Measurements from ENCODE around the gene NRF1.

- TF ChIP-seq MAX (IDR thresholded peaks at IDR 0.05) (no peak; the same call in 1 of the 2 replicates), RAD21 (conservative IDR thresholded peaks at IDR 0.05 in 1 of 2, IDR thresholded peaks at IDR 0.05 in 1 of 2) (peak; percentile 84 to 90), MYC (IDR thresholded peaks at IDR 0.05; ENCODE audit: borderline replicate concordance, low read length) (no peak), REST (IDR thresholded peaks at IDR 0.05) (no peak), CTCF (IDR thresholded peaks at IDR 0.05) (peak; percentile 87), ZC3H11A (IDR thresholded peaks at IDR 0.05) (no peak), CEBPB (IDR thresholded peaks at IDR 0.05) (no peak), BHLHE40 (IDR thresholded peaks at IDR 0.05; ENCODE audit: low read depth, low read length) (no peak), PHF8 (IDR thresholded peaks at IDR 0.05; ENCODE audit: borderline replicate concordance, low read depth) (no peak), NR3C1 (IDR thresholded peaks at IDR 0.05) (no peak), SREBF2 (IDR thresholded peaks at IDR 0.05) (no peak), ELK1 (IDR thresholded peaks at IDR 0.05; ENCODE audit: low read depth, low read length) (no peak), NFE2L2 (conservative IDR thresholded peaks at IDR 0.05; ENCODE audit: low read length) (no peak)
- TF ChIP-seq, protein P1, sequence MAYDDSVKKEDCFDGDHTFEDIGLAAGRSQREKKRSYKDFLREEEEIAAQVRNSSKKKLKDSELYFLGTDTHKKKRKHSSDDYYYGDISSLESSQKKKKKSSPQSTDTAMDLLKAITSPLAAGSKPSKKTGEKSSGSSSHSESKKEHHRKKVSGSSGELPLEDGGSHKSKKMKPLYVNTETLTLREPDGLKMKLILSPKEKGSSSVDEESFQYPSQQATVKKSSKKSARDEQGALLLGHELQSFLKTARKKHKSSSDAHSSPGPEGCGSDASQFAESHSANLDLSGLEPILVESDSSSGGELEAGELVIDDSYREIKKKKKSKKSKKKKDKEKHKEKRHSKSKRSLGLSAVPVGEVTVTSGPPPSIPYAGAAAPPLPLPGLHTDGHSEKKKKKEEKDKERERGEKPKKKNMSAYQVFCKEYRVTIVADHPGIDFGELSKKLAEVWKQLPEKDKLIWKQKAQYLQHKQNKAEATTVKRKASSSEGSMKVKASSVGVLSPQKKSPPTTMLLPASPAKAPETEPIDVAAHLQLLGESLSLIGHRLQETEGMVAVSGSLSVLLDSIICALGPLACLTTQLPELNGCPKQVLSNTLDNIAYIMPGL (CRISPR knock-in tag; IDR thresholded peaks at IDR 0.05; ENCODE audit: borderline replicate concordance): no peak
These were observed 52.8 kb downstream of the NRF1 start for GRCh38 chr7:129664029-129665012.

All from A549 (cell line).